Measurements from ENCODE around the gene GLRX5.

GLRX5 gene

DNA sequence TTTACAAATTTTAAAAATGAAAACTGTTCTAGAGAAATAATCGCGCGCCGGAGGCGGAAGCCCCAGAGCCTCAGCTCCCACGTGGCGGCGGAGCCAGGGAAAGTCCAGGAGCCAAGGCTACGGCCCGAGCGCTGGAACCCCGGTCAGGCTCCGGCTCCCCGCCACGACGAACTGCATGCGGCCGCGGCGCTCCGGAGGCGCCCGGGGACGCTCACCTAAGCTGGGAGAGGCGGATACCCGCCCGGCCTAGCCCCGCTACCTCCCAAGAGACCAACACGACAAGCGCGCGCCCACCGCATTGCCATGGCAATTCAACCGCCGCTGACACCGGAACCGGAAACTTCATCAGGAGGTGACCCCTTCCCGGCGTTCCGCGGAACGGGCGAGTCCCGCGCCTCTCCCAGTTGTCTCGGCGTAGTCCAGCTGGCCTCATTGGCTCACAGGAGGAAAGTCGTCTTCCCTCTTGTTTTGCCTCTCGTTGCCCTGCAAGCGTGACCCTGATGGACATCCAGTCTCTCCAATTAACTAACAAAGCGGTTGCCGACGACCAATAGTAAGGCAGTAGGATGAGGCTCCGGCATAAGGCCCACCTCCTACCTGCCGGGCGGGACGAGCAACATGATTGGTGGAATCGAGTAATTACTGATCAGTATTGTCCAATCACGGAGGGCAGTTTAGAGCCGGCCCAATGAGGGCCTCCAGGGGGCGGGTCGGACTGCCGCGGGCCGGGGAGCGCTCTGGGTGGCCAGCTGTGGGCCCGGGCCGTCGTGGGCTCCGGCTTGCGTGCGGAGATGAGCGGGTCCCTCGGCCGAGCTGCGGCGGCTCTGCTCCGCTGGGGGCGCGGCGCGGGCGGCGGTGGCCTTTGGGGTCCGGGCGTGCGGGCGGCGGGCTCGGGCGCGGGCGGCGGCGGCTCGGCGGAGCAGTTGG lies at the start of gene GLRX5:
Gene GLRX5 (plus strand): TSS at position 752 of the 927 bp plus-strand sequence. CDS start 40 bp downstream, at position 792.
- peak; percentile 97 for DNase-seq

DNA sequence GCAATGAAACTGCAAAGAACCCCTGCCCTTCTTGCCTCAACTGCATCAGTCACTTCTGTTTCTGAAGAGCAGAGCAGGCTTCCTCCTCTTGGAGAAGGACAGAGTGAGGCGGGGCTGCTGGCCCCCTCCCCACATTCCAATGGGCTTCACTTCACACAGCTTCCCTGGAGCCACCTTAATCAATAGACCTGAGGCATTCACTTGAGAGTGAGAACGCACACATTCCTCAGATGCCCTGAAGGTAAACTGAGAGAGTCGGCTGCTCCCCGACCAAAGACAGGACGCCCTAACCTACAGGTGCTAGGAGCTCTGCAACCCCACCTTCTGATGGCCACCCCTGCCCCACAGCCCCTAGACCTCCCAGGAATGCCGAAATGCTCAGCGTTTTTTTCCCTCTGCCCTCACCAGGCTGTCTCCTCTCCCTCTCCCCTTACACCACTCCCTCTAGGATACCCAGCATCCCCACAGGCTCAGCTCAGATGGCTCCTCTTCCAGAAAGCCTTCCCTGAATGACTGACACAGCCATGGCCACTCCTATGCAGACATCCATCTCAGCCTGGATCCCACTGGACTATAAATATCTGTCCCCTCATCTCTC lies 49.5 kb upstream of the GLRX5 start:
- DNase-seq = no peak

DNA sequence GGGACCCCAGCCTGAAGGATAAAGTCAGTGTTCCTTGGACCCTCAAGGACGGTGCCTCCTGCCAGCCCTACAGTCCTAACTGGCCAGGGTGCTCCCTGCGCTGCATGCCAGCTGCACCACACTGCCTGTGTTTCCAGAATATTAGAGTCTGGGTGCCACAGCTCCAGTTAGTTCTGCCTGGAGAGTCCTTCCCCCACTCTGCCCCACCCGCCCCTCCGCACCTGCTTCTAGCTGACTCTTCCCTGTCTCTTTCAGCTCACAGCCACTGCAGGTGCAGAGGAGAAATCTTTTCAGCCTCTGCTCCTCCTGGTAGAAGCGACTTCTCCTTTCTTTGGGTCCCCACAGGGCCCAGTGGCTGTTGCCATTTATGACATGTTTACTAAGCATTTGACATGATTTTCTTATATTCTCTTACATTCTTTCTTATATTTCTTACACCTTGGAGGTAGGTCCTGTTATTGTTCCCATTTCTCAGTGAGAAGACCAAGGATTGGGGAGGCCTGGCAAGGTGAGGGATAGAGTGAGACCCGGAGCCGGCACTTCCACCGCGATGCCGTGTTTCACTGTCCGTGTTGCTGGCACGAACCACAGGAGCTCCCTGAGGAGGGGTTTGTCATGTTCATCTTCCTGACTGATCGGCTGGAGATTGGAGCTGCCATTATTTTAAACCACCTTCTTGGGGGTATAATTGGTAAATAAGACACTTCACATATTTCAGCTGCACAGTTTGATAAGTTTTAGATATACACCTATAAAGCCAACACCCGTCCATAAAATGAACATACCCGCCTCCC lies 47.8 kb upstream of the GLRX5 start:
- DNase-seq = peak; percentile 11

DNA sequence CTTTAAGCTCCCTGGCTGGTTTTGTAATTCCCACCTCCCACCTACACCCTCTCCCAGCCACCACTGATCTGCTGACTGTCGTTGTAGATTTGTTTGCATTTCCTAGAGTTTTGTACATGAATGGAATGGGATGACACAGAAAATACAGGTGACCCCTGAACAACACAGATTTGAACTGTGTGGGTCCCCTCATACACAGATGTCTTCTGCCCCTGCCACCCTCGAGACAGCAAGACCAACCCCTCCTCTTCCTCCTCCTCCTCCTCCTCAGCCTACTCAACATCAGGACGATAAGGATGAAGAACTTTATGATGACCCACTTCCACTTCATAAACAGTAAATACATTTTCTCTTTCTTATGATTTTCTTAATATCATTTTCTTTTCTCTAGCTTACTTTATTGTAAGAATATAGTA lies 47.2 kb upstream of the GLRX5 start:
- DNase-seq = no peak

GRCh38 chr14:95488376-95489213 lies 46.3 kb upstream of the GLRX5 start:
- no peak for DNase-seq

- DNase-seq = no peak
These were observed 45.4 kb upstream of the GLRX5 start for GRCh38 chr14:95489214-95490137.

GRCh38 chr14:95490138-95490509 lies 44.7 kb upstream of the GLRX5 start:
- DNase-seq = no peak

DNA sequence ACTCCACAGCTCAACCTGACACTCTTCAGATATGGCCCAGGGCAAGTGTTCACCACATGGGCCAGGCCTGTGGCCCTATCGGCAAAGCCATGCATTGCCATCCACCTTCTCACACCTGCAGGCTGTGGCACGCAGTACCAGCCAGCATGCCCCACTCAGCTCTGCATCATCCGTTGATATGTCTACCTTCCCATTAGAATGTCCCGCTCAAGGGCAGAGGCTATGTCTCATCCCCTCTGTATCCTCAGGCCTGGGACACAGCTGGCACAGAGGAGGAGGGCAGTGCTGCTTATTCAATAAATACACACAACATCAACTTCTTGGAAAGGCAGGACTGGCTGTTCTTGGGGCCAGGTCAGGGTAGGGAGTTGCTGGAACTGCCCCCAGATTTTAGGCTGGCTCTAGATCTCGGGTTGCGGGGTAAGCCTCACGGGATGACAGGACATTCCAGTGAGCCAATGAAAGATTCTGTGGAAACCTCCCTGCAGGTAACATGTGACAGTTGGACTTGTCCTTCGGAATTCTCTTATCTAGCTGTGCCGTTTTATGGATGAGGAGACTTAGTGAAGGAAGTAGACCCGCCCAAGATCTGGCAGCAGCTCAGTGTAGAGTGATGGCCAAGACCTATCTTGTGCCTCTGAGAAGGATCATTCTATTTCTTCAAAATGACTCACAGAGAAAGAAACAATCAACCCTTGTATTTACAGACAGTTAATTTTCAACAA lies 44.0 kb upstream of the GLRX5 start:
- no peak for DNase-seq

DNA sequence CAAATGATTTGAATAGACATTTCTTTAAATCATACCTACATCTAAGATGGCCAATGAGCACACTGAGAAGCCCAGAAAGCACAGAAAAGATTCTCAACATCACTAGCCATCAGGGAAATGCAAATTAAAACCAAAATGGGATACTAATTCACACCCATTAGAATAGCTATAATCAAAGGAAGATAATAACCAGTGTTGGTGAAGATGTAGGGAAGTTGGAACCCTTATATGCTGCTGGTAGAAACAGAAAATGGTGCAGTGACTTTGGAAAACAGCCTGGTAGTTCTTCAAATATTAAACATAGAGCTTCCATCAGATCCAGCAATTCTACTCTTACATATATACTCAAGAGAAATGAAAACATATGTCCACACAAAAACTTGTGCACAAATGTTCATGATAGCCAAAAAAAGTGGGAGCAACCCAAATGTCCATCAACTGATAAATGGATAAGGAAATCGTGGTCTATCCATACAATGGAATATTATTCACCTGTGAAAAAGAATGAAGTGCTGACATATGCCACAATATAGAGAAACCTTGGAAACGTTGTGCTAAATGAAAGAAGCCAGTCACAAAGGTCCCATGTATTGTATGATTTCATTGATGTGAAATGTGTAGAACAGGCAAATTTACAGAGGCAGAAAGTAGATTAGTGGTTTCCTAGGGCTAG lies 42.8 kb upstream of the GLRX5 start:
- DNase-seq = no peak

DNA sequence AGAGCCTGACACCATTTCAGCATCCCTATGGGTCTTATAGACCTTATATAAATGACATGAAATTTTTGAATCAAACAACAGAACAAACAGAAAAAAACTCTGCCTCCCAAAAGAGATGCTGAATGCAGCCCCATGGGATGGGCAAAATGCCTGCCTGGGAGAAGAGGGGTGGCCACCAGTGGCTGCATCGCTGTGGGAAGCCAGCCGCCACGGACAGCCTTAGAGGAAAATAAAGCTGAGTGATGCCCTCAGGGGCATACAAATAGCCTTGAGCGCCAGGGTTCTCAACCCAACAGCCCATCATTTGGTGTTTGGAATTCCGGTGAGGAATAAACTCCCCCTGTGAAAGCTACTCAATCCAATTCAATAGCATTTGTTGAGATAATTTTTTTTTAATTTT lies 41.3 kb upstream of the GLRX5 start:
- no peak for DNase-seq

GRCh38 chr14:95493976-95494375 lies 40.9 kb upstream of the GLRX5 start:
- DNase-seq = no peak

- DNase-seq = no peak
These were observed 40.4 kb upstream of the GLRX5 start for GRCh38 chr14:95494456-95494855.

DNA sequence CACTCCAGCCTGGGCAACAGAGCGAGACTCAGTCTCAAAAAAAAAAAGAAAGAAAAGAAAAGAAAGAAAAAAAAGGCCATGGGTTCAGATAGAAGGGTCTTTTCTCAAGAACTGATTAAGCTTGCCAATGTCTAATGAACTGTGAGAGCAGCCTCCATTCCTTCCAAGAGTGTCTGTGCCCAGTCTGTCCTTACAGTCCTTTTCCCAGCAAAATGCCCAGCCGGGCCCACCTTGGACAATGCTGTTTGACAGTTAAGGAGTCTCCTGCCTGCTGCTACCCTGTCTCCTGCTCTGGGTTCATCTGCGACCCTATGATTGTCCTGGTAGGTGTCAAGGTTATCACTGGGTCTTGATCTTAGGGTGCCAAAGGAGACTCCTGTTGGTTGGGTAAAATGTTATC lies 39.8 kb upstream of the GLRX5 start:
- no peak for DNase-seq

- DNase-seq = no peak
These were observed 39.3 kb upstream of the GLRX5 start for GRCh38 chr14:95495538-95496025.

DNA sequence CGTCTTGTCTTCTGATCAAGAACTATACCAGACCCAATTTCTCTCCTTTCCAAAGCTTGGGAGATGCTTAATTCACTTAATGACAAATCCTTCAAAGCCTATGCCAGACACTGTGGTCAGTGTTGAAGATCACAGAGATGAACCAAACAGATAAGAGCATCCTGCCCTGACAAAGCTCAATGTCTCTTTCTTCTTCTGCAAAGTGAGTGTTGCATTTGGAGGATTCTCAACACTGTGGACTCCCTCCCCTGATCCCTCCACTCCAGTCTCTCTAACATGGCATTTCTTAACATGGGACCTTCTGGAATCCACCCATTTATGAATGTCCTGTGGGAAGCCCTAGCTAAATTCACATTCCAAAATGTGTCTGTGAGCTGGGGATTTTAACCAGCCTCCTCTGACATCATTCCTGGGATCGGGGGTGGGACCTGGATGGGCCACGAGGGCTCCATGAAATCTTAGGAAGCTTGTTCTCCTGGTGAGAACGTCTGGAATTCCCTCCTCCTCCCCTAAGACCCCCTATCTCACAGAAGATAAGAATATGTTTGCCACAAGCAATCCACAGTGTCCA lies 38.7 kb upstream of the GLRX5 start:
- no peak for DNase-seq

GRCh38 chr14:95496690-95497259 lies 38.1 kb upstream of the GLRX5 start:
- DNase-seq = no peak

- no peak for DNase-seq
These were observed 37.3 kb upstream of the GLRX5 start for GRCh38 chr14:95497561-95498011.

GRCh38 chr14:95498622-95499353 lies 36.1 kb upstream of the GLRX5 start:
- DNase-seq = no peak

Measured in NCI-H1436 (cell line).